IPS-NIHi7 (cell line): ENCODE results near the gene BPIFB1.

Experiments used
- DNase-seq: peaks from one replicate; pipeline ENCODE4 v3.0.0; 2012; ENCODE audit warnings: mixed read lengths; ENCODE audit errors: extremely low spot score

Gene BPIFB1

GRCh38 chr20:33273117-33273851, 9.7 kb upstream of the BPIFB1 start:
- DNase-seq: no peak

- no peak for DNase-seq
These were observed 7.8 kb upstream of the BPIFB1 start for GRCh38 chr20:33275215-33275614.

- DNase-seq: no peak
These were observed 7.1 kb upstream of the BPIFB1 start for GRCh38 chr20:33275871-33276270.

GRCh38 chr20:33276303-33277113, 6.5 kb upstream of the BPIFB1 start:
- no peak for DNase-seq

- no peak for DNase-seq
These were observed 5.3 kb upstream of the BPIFB1 start for GRCh38 chr20:33277471-33278441.

GRCh38 chr20:33278700-33279099, 4.3 kb upstream of the BPIFB1 start:
- no peak for DNase-seq

GRCh38 chr20:33279261-33279910, 3.6 kb upstream of the BPIFB1 start:
- DNase-seq: no peak

GRCh38 chr20:33280000-33280680, 2.9 kb upstream of the BPIFB1 start:
- DNase-seq: no peak

GRCh38 chr20:33280775-33281174, 2.2 kb upstream of the BPIFB1 start:
- no peak for DNase-seq

GRCh38 chr20:33281550-33282146, 1.4 kb upstream of the BPIFB1 start:
- DNase-seq: no peak

GRCh38 chr20:33282196-33282934, 649 bp upstream of the BPIFB1 start:
- no peak for DNase-seq

GRCh38 chr20:33284284-33284683, 1.3 kb downstream of the BPIFB1 start:
- no peak for DNase-seq

- no peak for DNase-seq
These were observed 1.9 kb downstream of the BPIFB1 start for GRCh38 chr20:33284937-33285336.

- DNase-seq: no peak
These were observed 3.0 kb downstream of the BPIFB1 start for GRCh38 chr20:33285861-33286495.

- no peak for DNase-seq
These were observed 4.9 kb downstream of the BPIFB1 start for GRCh38 chr20:33287884-33288283.

- DNase-seq: no peak
These were observed 7.8 kb downstream of the BPIFB1 start for GRCh38 chr20:33290852-33291251.

- DNase-seq: no peak
These were observed 8.4 kb downstream of the BPIFB1 start for GRCh38 chr20:33291416-33291815.

GRCh38 chr20:33291830-33292355, 8.9 kb downstream of the BPIFB1 start:
- DNase-seq: peak; percentile 89

- no peak for DNase-seq
These were observed 13.2 kb downstream of the BPIFB1 start for GRCh38 chr20:33296206-33296605.
